Mesenchymal stem cell (in vitro differentiated cells and primary cell): ENCODE data around the gene NME7. TPM values are rescaled to one million over a fixed set of nuclear protein-coding genes. Genes with fewer than 3 reads are reported as not detected.
"Not testable (repeated sequence)": the region's sequence is repeated elsewhere in the genome, so short reads cannot be mapped to it uniquely, and the experiment has no call there.

Source experiments
- DNase-seq: peaks from one replicate; pipeline ENCODE4 v3.0.0-alpha.2; 2013
- H2AFZ ChIP-seq: one replicate; pipeline ENCODE4 v1.6.1; 2013; ENCODE audit warnings: low read depth, mild to moderate bottlenecking, control low read depth, inconsistent platforms, low read length, moderate library complexity
- H2AK5ac ChIP-seq: 2 replicates; pipeline ENCODE4 v1.6.1; 2013; ENCODE audit warnings: low read length, moderate library complexity, mild to moderate bottlenecking, inconsistent platforms; ENCODE audit not compliant: severe bottlenecking
- H2BK120ac ChIP-seq: one replicate; pipeline ENCODE4 v1.6.1; 2013; ENCODE audit warnings: low read depth, mild to moderate bottlenecking, inconsistent platforms, low read length, moderate library complexity
- H2BK12ac ChIP-seq, 2 experiments: one replicate each; pipeline ENCODE4 v1.6.1; 2013; ENCODE audit warnings: inconsistent platforms in 2 of 2, low read length in 2 of 2, mild to moderate bottlenecking in 2 of 2, moderate library complexity in 2 of 2, control low read depth in 1 of 2
- H2BK15ac ChIP-seq: one replicate; pipeline ENCODE4 v1.6.1; 2013; ENCODE audit warnings: mild to moderate bottlenecking, low read depth, inconsistent platforms; ENCODE audit not compliant: poor library complexity, severe bottlenecking
- H2BK5ac ChIP-seq: 2 replicates; pipeline ENCODE4 v1.6.1; 2013; ENCODE audit warnings: low read depth, mild to moderate bottlenecking, low read length, control low read depth, inconsistent platforms; ENCODE audit not compliant: poor library complexity, severe bottlenecking
- H3K14ac ChIP-seq, 2 experiments: one replicate each; pipeline ENCODE4 v1.6.1; 2013; ENCODE audit warnings: inconsistent platforms in 2 of 2, low read length in 2 of 2, control low read depth in 1 of 2, mild to moderate bottlenecking in 1 of 2, moderate library complexity in 1 of 2
- H3K18ac ChIP-seq, 2 experiments: one replicate each; pipeline ENCODE4 v1.6.1; 2013; ENCODE audit warnings: inconsistent platforms in 2 of 2, low read length in 2 of 2, control low read depth in 1 of 2, low read depth in 1 of 2, mild to moderate bottlenecking in 1 of 2
- H3K23ac ChIP-seq, 2 experiments: one replicate each; pipeline ENCODE4 v1.6.1; 2013; ENCODE audit warnings: inconsistent platforms in 2 of 2, low read length in 2 of 2, mild to moderate bottlenecking in 2 of 2, moderate library complexity in 2 of 2, control low read depth in 1 of 2
- H3K27ac ChIP-seq: 2 replicates; pipeline ENCODE4 v1.5.1; 2013; ENCODE audit warnings: mild to moderate bottlenecking, moderate library complexity, low read length, control low read depth, inconsistent platforms; ENCODE audit not compliant: poor library complexity, severe bottlenecking
- H3K27me3 ChIP-seq, 2 experiments: 2 replicates each; pipeline versions ENCODE4 v1.6.1 to v1.7.0; 2013; ENCODE audit warnings: low read length in 2 of 2, mild to moderate bottlenecking in 2 of 2, moderate library complexity in 2 of 2, control low read depth in 1 of 2, inconsistent platforms in 1 of 2; ENCODE audit not compliant: control insufficient read depth in 1 of 2, insufficient read depth in 1 of 2
- H3K36me3 ChIP-seq, 2 experiments: 2 replicates each; pipeline versions ENCODE4 v1.6.1 to v1.7.0; 2013; ENCODE audit warnings: low read length in 2 of 2, control low read depth in 1 of 2, inconsistent platforms in 1 of 2, low read depth in 1 of 2, mild to moderate bottlenecking in 1 of 2; ENCODE audit not compliant: insufficient read depth in 2 of 2, control insufficient read depth in 1 of 2
- H3K4ac ChIP-seq, 2 experiments: one replicate each; pipeline ENCODE4 v1.6.1; 2013; ENCODE audit warnings: inconsistent platforms in 2 of 2, low read length in 2 of 2, mild to moderate bottlenecking in 2 of 2, moderate library complexity in 2 of 2, control low read depth in 1 of 2, low read depth in 1 of 2
- H3K4me1 ChIP-seq: 2 replicates; pipeline ENCODE4 v1.6.1; 2013; ENCODE audit warnings: low read depth, low read length, control low read depth; ENCODE audit not compliant: control insufficient read depth, insufficient read depth
- H3K4me2 ChIP-seq: 2 replicates; pipeline ENCODE4 v1.6.1; 2013; ENCODE audit warnings: low read length, mild to moderate bottlenecking, inconsistent platforms; ENCODE audit not compliant: poor library complexity, severe bottlenecking
- H3K4me3 ChIP-seq, 2 experiments: 2 replicates each; pipeline versions ENCODE4 v1.5.1 to v1.7.0; 2013; ENCODE audit warnings: low read length in 2 of 2, mild to moderate bottlenecking in 2 of 2, control low read depth in 1 of 2, low read depth in 1 of 2; ENCODE audit not compliant: insufficient read depth in 1 of 2
- H3K79me1 ChIP-seq: replicated peaks from 2 replicates; pipeline ENCODE4 v1.6.1; 2013; ENCODE audit warnings: mild to moderate bottlenecking, control low read depth, low read length, inconsistent platforms; ENCODE audit not compliant: poor library complexity, severe bottlenecking
- H3K9ac ChIP-seq: 2 replicates; pipeline ENCODE4 v1.7.0; 2013; ENCODE audit warnings: mild to moderate bottlenecking, low read length, moderate library complexity
- H3K9me3 ChIP-seq: 2 replicates; pipeline ENCODE4 v1.7.0; 2013; ENCODE audit warnings: mild to moderate bottlenecking, low read length; ENCODE audit not compliant: control insufficient read depth
- H4K8ac ChIP-seq: one replicate; pipeline ENCODE4 v1.6.1; 2013; ENCODE audit warnings: inconsistent platforms, mild to moderate bottlenecking, low read length, moderate library complexity
- H4K91ac ChIP-seq: one replicate; pipeline ENCODE4 v1.6.1; 2013; ENCODE audit warnings: mild to moderate bottlenecking, low read length, inconsistent platforms
- WGBS: methylation state at CpG from one replicate; pipeline ENCODE4 v1.1.7; 2013; ENCODE audit warnings: mixed read lengths; 5-methylcytosine and 5-hydroxymethylcytosine counted together
- polyA plus RNA-seq, 2 experiments: library from polyadenylated mRNA; stranded (reverse); fragments of 200-250 nt; gene quantifications; one replicate each; pipeline ENCODE4 v1.2.3, GENCODE V29; 2013

The NME7 gene, protein sequence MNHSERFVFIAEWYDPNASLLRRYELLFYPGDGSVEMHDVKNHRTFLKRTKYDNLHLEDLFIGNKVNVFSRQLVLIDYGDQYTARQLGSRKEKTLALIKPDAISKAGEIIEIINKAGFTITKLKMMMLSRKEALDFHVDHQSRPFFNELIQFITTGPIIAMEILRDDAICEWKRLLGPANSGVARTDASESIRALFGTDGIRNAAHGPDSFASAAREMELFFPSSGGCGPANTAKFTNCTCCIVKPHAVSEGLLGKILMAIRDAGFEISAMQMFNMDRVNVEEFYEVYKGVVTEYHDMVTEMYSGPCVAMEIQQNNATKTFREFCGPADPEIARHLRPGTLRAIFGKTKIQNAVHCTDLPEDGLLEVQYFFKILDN
- 65.9 TPM for polyA plus RNA-seq (2013, experiment 1 of 2)
- polyA plus RNA-seq (2013, experiment 2 of 2) = 65.5 TPM

DNA sequence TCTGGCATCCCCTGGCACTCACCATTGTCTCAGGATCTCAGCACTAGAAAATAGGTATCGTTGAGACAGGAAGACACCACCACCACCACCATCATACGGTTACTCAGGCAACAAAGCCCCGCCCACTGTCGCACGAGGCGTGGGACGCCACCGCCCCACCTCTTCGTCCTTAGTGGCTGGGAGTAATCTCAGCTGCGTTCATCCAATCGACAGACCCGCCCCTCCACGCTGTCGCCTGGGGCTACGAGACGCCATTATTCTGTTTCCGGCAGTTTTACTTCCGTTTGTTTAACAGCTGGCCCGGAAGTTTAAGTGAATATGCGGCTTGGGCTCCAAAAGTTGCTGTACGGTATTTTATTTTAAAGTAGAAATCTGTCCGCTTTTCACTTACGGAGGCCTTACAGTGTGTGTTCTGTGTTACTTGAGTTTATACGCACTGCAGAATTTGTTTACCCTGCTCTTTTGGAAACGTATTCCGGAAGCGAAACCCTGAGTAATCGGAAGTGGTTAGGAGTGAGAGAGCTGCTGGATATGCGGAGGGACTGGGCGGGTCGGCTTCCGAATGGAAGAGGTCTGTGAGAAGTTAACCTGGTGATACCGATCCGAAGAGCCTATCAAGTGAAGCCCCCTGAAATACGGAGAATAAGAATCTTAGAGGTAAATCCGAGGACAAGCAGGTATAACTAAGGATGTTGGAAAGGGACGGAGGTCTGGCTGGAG lies at the start of gene NME7, which contains the start of gene BLZF1:
Gene NME7 (minus strand): TSS at position 112 of the 720 bp plus-strand sequence. CDS start 87 bp downstream, at position 25.
Gene BLZF1 (plus strand): TSS at position 510 of the 720 bp plus-strand sequence. CDS start 1,328 bp downstream, outside the sequence.
- peak within 1 kb of the TSS; percentile 6 to 21 for H2BK12ac ChIP-seq
- no peak within 1 kb of the TSS for H2AK5ac ChIP-seq
- peak within 1 kb of the TSS in 1 of 2 experiments; percentile 46 for H3K4ac ChIP-seq
- H3K27ac ChIP-seq = peak within 1 kb of the TSS; percentile 98
- peak within 1 kb of the TSS; percentile 82 for H3K4me2 ChIP-seq
- H3K14ac ChIP-seq = no peak within 1 kb of the TSS
- H3K4me1 ChIP-seq = peaks cover 2% of the 10 kb centered on the region
- peak within 1 kb of the TSS; percentile 73 to 98 for H3K4me3 ChIP-seq
- H3K9ac ChIP-seq = peak within 1 kb of the TSS; percentile 98
- H3K23ac ChIP-seq = peak within 1 kb of the TSS in 1 of 2 experiments; percentile 50
- no peak within 1 kb of the TSS for H2BK15ac ChIP-seq
- H3K27me3 ChIP-seq = no peaks in the 10 kb centered on the region
- WGBS = under 1% methylated on average over 37 of the region's 37 CpGs
- H3K18ac ChIP-seq = peak within 1 kb of the TSS; percentile 5 to 34
- peak; percentile 98 for DNase-seq
- H2AFZ ChIP-seq = peak within 1 kb of the TSS; percentile 15
- peaks cover 17% of the 10 kb centered on the region for H3K79me1 ChIP-seq
- peak within 1 kb of the TSS; percentile 66 for H4K8ac ChIP-seq
- H2BK5ac ChIP-seq = peak within 1 kb of the TSS; percentile 94
- H3K9me3 ChIP-seq = no peaks in the 10 kb centered on the region
- peaks cover 0 to 32% of the 10 kb centered on the region in 2 experiments for H3K36me3 ChIP-seq
- no peak within 1 kb of the TSS for H2BK120ac ChIP-seq
- H4K91ac ChIP-seq = no peak within 1 kb of the TSS

- no peak overlapping the region for H3K9ac ChIP-seq
- H2BK120ac ChIP-seq = no peak overlapping the region
- WGBS = 86% methylated on average over 2 of the region's 2 CpGs
- no peaks in the 10 kb centered on the region for H3K36me3 ChIP-seq
- no peak overlapping the region for H4K91ac ChIP-seq
- no peak overlapping the region for H3K27ac ChIP-seq
- no peaks in the 10 kb centered on the region for H3K79me1 ChIP-seq
- DNase-seq = no peak
- H3K14ac ChIP-seq = no peak overlapping the region
- no peaks in the 10 kb centered on the region for H3K9me3 ChIP-seq
- H3K4ac ChIP-seq = no peak overlapping the region
- H4K8ac ChIP-seq = no peak overlapping the region
- H3K18ac ChIP-seq = no peak overlapping the region
- no peak overlapping the region for H3K4me3 ChIP-seq
- no peaks in the 10 kb centered on the region for H3K27me3 ChIP-seq
- H2AK5ac ChIP-seq = no peak overlapping the region
- H2AFZ ChIP-seq = no peak overlapping the region
- H2BK12ac ChIP-seq = no peak overlapping the region
- H3K4me2 ChIP-seq = no peak overlapping the region
- H2BK15ac ChIP-seq = no peak overlapping the region
- no peaks in the 10 kb centered on the region for H3K4me1 ChIP-seq
- H3K23ac ChIP-seq = no peak overlapping the region
- H2BK5ac ChIP-seq = no peak overlapping the region
These were observed 47.4 kb upstream of the NME7 start for GRCh38 chr1:169414952-169415351.

- DNase-seq, H3K23ac ChIP-seq, H4K91ac ChIP-seq, H2BK120ac ChIP-seq, H2BK12ac ChIP-seq, H3K9me3 ChIP-seq, H3K4me3 ChIP-seq, H3K4ac ChIP-seq, H3K4me1 ChIP-seq, H3K4me2 ChIP-seq, H3K27ac ChIP-seq, H2BK15ac ChIP-seq, H3K79me1 ChIP-seq, H3K9ac ChIP-seq, H2AFZ ChIP-seq, H4K8ac ChIP-seq, H3K27me3 ChIP-seq, H2BK5ac ChIP-seq, H2AK5ac ChIP-seq, H3K18ac ChIP-seq, H3K36me3 ChIP-seq, H3K14ac ChIP-seq: not testable (repeated sequence)
- WGBS = 96% methylated on average over 5 of the region's 5 CpGs
These were observed 40.7 kb upstream of the NME7 start for GRCh38 chr1:169408340-169408739.

DNA sequence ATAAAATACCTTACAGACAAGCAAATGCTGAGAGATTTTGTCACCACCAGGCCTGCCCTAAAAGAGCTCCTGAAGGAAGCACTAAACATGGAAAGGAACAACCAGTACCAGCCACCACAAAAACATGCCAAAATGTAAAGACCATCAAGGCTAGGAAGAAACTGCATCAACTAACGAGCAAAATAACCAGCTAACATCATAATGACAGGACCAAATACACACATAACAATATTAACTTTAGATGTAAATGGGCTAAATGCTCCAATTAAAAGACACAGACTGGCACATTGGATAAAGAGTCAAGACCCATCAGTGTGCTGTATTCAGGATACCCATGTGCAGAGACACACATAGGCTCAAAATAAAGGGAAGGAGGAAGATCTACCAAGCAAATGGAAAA lies 35.0 kb upstream of the NME7 start:
- H2BK12ac ChIP-seq, H3K27ac ChIP-seq, H3K36me3 ChIP-seq, H3K23ac ChIP-seq, H3K4ac ChIP-seq, H3K4me1 ChIP-seq, H3K27me3 ChIP-seq, H4K8ac ChIP-seq, H3K79me1 ChIP-seq, H2BK15ac ChIP-seq, H4K91ac ChIP-seq, H3K4me3 ChIP-seq, H3K9ac ChIP-seq, DNase-seq, H3K14ac ChIP-seq, H2AFZ ChIP-seq, H3K4me2 ChIP-seq, H2BK120ac ChIP-seq, H2AK5ac ChIP-seq, H2BK5ac ChIP-seq, H3K9me3 ChIP-seq, H3K18ac ChIP-seq: not testable (repeated sequence)
- no CpG with 5 or more reads among the region's 1 CpG for WGBS
